Activated gamma-delta T cell (primary cell): ENCODE measurements around the gene PLAC8L1.

Source experiments
- DNase-seq: peaks from one replicate; lab custom pipeline; 2025; lab: John Stamatoyannopoulos, UW

Gene PLAC8L1

DNA sequence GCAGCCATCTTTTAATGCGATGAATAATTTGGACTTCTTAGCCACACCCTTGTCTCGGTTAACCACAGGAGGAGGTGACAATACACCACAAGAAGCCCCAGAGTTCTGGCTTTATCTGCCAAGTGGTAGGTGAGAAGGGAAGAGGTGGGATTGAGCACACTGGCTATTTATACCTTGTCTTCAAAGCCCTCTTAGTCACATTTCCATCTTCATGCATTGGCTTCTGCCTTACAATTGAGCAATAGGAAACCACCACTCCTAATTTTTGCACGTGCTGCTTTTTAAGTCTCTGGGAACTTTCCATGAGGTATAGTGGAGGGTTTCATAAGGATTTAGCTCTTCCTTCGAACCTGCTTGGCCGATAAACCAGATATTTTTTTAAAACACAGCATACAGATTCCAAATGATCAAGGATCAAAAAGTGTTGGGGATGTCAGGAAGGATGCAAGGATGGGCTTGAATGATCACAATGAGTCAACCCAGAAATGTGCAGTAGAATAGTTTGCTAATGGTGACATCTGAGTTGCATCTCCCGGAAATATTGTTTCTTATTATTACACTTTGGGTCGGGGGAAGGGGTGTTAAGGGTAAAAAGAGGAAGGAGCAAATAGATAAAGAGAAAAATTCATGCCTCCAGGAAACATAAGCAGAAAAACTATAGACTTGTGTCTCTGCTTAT lies 25.5 kb downstream of the PLAC8L1 start:
- no peak for DNase-seq

DNA sequence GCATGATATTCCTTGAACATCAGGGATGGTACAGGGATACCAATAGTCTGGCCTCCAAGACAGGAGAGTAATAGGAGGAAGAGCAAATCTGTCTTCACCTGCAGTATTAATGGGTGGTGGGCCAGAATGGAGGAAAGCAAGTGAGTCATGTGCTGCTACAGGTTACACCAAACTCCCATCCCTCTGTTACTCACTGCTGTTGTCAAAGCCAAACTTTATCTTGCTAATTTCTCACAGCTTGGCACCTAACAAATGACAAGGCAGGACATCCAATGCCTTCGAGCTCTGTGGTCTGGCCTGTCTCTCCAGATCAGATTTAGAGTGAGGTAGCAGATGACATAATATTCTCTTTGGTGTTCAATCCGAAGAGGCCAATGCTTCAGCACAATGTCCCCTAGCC lies 26.8 kb downstream of the PLAC8L1 start:
- DNase-seq = no peak

DNA sequence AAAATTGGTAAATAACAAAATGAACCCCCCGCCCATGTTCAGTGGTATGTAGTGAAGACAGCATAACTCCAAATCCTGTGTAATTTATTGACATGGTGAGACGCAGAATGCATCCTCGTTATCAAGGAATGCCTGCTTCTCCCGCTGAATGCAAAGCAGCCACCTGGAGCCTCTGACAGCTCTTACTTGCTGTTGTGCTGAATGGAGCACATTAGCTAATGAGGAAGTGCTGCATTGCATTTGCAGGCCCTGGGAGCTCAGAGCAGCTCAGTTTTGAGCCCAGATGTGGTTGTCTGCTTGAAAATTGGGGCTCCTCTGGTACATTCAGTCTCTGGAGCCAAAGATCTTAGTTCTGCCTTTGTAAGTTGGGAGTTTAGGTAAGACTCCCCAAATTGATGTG lies 28.9 kb downstream of the PLAC8L1 start:
- no peak for DNase-seq

GRCh38 chr5:146076028-146076427 lies 29.3 kb downstream of the PLAC8L1 start:
- DNase-seq = no peak

- DNase-seq = no peak
Observed at GRCh38 chr5:146073239-146073900, 32.0 kb downstream of the PLAC8L1 start.

DNA sequence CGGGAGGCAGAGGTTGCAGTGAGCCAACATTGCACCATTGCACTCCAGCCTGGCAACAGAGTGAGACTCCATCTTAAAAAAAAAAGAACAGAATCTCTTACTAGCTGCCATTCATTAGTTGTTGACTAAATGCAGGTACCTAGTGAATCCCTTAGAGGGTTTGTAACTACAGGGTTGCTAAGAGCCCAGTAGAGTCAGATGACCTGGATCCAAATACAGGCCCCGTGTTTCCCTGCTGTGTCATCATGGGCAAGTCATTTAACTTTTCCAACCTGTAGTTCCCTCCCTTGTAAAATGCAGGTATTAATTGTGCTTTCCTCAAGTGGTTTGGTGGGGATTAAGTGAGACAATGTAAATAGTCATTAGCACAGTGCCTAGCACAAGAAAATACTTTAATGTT lies 32.8 kb downstream of the PLAC8L1 start:
- no peak for DNase-seq

DNA sequence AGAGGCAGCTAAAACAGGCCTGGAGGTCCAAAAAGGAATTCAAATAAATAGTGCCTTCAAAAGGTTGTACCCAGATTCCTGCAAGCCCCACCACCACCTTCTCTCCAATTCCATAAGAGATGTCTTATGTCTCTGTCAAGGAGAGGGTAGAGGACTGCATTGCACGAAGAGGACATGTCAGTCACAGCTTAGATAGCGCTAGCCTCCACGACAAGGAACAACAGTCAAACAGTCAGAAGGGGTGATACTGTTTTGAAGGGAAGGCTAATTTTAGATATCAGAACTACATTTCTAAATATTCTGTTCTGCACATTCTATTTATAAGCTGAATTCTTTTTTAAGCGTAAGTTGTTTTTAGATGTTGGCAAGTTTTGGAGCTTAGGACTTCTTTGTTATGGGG lies 34.2 kb downstream of the PLAC8L1 start:
- no peak for DNase-seq

DNA sequence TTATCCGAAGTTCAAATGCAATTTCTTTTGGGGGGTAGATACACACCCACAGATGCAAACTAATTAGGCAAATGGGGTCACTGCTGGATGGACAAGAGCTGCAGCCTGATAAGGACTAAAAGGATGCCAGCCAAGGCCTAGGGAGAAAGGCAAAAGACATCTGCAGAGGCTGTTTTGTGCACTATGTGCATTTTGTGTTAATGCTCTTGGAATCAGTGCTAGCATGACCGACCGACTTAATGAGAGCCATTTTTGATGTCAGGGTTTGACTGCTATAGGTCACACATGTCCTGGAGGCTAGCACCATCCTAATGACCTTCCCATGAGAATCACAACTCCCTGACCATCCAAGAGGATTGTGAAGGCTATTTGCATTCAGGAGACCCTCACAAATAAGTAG lies 34.6 kb downstream of the PLAC8L1 start:
- no peak for DNase-seq

- DNase-seq = no peak
Observed at GRCh38 chr5:146069780-146070099, 35.6 kb downstream of the PLAC8L1 start.

DNA sequence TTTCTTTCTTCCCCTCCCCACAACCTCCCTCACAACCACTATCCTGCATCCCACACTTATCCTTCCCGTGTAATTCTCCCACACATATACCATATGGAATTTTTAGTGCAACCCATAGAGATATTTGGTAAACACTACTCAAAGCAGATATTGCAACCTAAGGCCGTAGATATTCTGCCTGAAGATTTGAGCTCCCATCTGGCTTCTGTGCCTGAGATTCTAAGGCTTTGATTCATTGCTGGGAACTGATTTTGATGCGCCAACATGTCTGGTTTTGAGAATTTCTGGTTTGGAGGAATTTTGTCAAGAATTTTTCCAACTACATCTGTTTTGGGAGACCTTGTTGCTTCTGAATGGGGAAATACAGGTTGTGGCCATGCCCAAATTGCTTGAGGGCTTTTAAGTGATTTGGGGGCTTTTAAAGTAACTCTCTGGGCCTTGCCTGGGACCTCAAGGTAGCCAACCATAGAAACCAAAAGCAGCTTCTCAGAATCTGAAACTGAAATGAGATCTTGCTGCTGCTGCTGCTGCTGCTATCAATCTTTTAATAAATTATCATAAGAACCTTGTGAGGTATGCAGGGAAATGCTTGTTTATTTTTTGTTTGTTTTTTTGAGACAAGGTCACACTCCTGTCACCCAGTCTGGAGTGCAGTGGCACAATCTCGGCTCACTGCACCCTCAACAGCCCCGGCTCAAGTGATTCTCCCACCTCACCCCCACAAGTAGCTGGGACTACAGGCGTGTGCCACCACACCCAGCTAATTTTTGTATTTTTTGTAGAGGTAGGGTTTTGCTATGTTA lies 36.2 kb downstream of the PLAC8L1 start:
- DNase-seq = no peak

GRCh38 chr5:146068206-146068605 lies 37.2 kb downstream of the PLAC8L1 start:
- DNase-seq = no peak

DNA sequence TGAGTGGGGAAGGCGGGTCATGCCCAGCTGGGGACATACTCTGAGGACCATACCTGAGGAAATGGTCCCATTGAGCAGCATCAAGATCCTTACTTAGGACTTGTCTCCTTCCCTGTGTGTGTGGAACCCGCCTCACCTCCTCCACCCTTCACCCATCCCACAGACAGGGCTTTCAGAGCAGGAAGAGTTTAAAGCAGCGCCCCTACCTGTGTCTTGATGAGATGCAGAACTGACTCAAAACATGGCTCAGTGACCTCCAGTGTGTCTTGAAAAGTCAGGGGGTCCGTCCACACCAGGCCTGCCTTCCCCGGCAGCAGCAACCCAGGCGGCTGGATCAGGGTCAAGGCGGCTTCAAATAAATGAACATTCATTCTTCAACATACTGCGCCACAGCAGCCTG lies 38.4 kb downstream of the PLAC8L1 start:
- DNase-seq = no peak

- no peak for DNase-seq
Observed at GRCh38 chr5:146060221-146060585, 45.2 kb downstream of the PLAC8L1 start.

DNA sequence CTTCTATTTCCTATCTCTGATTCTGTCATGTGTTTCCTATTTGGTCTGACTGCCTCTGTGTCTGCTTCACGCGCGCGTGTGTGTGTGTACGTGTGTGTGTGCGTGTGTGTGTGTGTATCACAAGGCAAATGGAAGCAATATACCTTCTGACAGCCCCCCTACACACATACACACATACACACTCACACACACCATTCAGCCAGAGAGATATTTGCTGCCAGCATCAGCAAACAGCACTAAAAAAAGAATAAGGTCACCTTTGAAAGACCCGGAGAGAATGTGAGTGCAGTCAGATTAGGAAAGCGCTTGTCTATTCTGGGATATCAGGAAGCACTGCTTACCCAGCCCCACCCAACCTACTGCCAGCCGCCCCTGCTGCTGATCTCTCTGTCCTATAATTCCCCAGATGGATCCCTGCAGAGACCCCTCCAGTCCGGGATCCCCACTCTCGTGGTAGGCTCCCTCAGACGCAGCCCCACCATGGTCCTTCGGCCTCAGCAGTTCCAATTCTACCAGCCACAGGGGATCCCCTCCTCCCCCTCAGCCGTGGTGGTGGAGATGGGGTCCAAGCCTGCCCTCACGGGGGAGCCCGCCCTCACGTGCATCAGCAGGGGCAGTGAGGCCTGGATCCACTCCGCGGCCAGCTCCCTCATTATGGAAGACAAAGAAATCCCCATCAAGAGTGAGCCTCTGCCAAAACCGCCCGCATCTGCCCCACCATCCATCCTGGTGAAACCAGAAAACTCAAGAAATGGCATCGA lies 45.7 kb downstream of the PLAC8L1 start:
- no peak for DNase-seq

GRCh38 chr5:146055432-146055831 lies 49.9 kb downstream of the PLAC8L1 start:
- DNase-seq = no peak

- DNase-seq = no peak
Observed at GRCh38 chr5:146052780-146053179, 52.6 kb downstream of the PLAC8L1 start.

DNA sequence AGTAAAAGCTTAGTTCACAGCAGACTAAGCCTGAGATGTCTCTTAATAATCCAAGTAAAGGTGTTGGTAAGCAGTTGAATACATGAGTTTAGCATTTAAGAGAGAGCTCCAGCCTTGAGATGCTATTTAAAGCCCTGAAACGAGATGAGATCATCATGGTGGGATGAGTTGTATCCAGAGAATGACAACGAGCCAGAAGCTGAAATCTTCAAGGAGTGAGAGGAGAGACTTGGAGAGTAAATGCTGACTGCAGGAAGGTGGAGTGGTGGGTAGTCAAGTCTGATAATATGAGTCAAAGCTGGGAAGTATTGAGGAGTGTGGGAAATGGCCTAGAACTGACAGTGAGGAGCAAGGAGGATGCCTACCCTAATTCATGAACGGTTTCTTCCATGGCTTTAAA lies 53.7 kb downstream of the PLAC8L1 start:
- DNase-seq = no peak

DNA sequence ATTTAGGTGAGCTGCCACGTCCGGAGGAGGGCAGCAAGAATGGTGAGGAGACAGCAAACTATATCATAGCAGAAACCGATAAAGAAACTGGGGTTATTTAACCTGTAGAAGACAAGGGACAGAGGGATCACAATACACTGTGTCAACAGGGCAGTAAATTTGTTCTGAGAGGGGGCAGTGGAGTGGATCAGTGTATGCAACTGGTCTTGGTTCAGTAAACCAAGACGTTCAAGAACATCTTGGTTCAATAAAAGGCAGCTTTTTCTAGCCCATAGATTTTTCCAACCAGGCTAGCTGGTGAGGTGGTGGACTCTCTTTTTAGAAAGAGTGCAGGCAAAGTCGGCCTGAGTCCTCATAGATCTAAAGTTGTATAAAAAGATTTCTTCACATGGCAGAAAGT lies 55.3 kb downstream of the PLAC8L1 start:
- no peak for DNase-seq

GRCh38 chr5:146049704-146050026 lies 55.7 kb downstream of the PLAC8L1 start:
- no peak for DNase-seq

DNA sequence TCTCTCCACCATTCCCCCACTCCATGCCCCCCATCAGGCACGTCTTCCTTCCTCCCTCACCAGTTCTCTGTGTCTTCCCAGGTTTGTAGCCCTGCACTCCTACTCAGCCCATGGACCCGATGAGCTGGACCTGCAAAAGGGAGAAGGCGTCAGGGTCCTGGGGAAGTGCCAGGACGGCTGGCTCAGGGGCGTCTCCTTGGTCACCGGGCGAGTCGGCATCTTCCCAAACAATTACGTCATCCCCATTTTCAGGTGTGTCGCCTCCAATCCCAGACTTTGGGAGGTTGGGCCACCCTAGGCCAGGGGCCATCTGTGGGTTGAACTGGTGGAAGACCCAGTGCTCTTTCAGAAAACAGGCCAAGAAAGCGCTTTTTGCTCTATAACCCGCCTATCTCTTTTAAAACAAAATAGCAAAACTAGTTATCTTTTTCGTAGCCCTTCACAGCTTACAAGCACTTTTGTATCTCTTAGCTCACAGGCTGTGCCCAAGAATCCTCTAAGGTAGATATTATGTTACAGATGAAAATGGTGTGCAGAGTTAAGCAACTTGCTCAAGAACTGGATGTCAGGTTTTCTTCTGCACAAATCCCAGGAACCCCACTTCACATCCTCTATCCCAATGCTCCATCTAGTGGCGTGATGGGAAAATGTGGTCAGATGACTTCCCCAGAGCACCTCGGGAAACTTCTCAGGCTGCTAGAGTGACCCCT lies 56.2 kb downstream of the PLAC8L1 start:
- DNase-seq = no peak

DNA sequence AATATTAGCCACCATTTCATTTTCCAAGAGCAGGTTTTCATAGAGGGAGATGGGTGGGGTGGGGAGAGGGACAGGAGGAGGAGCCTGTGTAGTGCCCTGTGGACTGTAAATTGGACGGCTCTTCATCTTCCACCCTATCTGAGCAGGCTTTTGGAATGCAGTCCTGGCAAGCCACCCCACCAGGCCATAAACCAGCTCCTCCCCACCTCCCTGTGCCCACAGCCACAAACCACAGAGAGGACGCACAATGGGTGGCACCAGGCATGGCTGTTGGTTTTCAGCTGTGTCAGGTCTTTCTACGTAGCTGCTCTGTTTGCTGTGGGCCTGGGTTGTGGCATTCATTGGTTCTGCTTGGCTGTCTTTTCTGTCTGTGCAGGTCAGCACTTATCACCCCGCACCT lies 58.0 kb downstream of the PLAC8L1 start:
- DNase-seq = no peak

GRCh38 chr5:146043722-146044121 lies 61.7 kb downstream of the PLAC8L1 start:
- no peak for DNase-seq
